HL-60 (cell line): ENCODE results near the gene DIS3L2.

Experiments
- DNase-seq, 2 experiments: peaks; one replicate each; pipeline ENCODE4 v3.0.0-alpha.2; 2010 to 2020; ENCODE audit warnings: low read depth in 1 of 2, low spot score in 1 of 2
- H3K27ac ChIP-seq: fragments of 250-450 bp; sonication (Bioruptor Pico); replicated peaks from 2 replicates; pipeline ENCODE4 v1.5.1; 2020; ENCODE audit warnings: mild to moderate bottlenecking, moderate library complexity
- H3K27me3 ChIP-seq: fragments of 250-450 bp; sonication (Bioruptor Pico); 2 replicates; pipeline ENCODE4 v1.5.1; 2021; ENCODE audit warnings: mild to moderate bottlenecking, moderate library complexity; ENCODE audit not compliant: insufficient read depth, poor library complexity, severe bottlenecking
- H3K4me3 ChIP-seq: replicated peaks from 2 replicates; pipeline ENCODE4 v1.5.1; 2011; ENCODE audit warnings: mild to moderate bottlenecking, control low read depth, low read length; ENCODE audit not compliant: insufficient read depth
- CTCF ChIP-seq: IDR thresholded peaks from one replicate; pipeline ENCODE4 v1.5.1; 2011; ENCODE audit warnings: low read length, control low read depth, inconsistent platforms; ENCODE audit not compliant: insufficient read depth
- GABPA ChIP-seq: IDR thresholded peaks from 2 replicates; pipeline ENCODE4 v1.6.1; 2012; ENCODE audit warnings: low read depth
- POLR2AphosphoS5 ChIP-seq: IDR thresholded peaks from 2 replicates; pipeline ENCODE4 v1.6.1; 2012; ENCODE audit warnings: low read depth
- REST ChIP-seq: IDR thresholded peaks from 2 replicates; pipeline ENCODE4 v1.6.1; 2012; ENCODE audit warnings: low read depth; ENCODE audit not compliant: insufficient replicate concordance
- SPI1 ChIP-seq: IDR thresholded peaks from 2 replicates; pipeline ENCODE4 v1.6.1; 2012; ENCODE audit warnings: low read depth, mild to moderate bottlenecking, borderline replicate concordance

Gene DIS3L2

GRCh38 chr2:231951452-231952035, 10.0 kb upstream of the DIS3L2 start:
- H3K4me3 ChIP-seq, result no peak overlapping the region
- DNase-seq, result no peak
- no peaks in the 10 kb centered on the region for H3K27me3 ChIP-seq
- no peak for TF ChIP-seq SPI1
- TF ChIP-seq CTCF, result no peak
- no peak for TF ChIP-seq REST
- no peak for TF ChIP-seq POLR2AphosphoS5
- TF ChIP-seq GABPA, result no peak
- H3K27ac ChIP-seq, result no peak overlapping the region

- no peak for DNase-seq
- H3K27ac ChIP-seq, result no peak overlapping the region
- no peak overlapping the region for H3K4me3 ChIP-seq
- no peak for TF ChIP-seq SPI1
- no peak for TF ChIP-seq POLR2AphosphoS5
- TF ChIP-seq GABPA, result no peak
- TF ChIP-seq CTCF, result no peak
- no peak for TF ChIP-seq REST
- no peaks in the 10 kb centered on the region for H3K27me3 ChIP-seq
Observed at GRCh38 chr2:231955758-231956472, 5.6 kb upstream of the DIS3L2 start.

- Histone ChIP-seq H3K4me3 (no peak overlapping the region), H3K27ac (no peak overlapping the region), H3K27me3 (no peaks in the 10 kb centered on the region)
- no peak for DNase-seq
- TF ChIP-seq REST (no peak), CTCF (no peak), POLR2AphosphoS5 (no peak), GABPA (no peak), SPI1 (no peak)
Observed at GRCh38 chr2:231957913-231958763, 3.4 kb upstream of the DIS3L2 start.
